ENCODE measurements around the gene KIAA1755.

The KIAA1755 gene

DNA sequence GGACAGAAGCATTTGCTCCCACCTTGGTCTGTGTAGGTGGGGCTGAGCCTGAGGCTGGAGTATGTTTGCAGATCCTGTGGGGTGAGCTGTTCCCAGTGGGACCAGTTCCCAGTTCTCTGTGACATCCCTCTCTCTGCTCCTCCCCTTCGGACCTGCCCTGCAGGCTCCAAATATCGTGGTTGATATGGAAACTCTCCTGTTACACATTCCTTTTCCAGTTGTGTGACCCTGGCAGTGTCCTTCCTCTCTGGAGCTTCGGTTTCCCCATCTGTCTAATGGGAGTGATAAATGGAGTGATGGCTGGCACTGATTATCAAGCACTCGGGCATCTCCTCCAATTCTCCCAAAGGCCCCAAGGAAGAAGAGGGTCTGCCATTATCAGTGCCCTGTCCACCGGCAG is 79.8 kb downstream of the KIAA1755 start:
- DNase-seq (ENCODE audit: low read depth, low spot score), result no peak

DNA sequence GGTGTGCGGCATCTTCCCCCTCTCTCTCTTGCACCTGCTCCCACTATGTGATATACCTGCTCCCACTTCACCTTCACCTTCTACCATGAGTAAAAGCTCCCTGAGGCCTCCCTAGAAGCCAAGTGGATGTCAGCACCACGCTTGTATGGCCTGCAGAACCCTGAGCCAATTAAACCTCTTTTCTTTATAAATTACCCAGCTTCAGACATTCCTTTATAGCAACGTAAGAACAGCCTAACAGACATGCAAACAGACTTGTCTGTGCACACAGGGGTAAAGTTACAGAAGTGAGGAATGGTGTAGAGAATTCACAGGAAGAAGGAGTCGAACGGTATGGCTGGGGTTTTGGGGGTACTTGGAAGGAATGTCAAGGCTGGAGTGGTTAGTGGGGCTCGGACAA is 80.7 kb downstream of the KIAA1755 start:
- no peak for DNase-seq (ENCODE audit: low read depth, low spot score)

GRCh38 chr20:38178581-38178980 is 82.0 kb downstream of the KIAA1755 start:
- no peak for DNase-seq (ENCODE audit: low read depth, low spot score)

GRCh38 chr20:38178065-38178491 is 82.5 kb downstream of the KIAA1755 start:
- no peak for DNase-seq (ENCODE audit: low read depth, low spot score)

DNA sequence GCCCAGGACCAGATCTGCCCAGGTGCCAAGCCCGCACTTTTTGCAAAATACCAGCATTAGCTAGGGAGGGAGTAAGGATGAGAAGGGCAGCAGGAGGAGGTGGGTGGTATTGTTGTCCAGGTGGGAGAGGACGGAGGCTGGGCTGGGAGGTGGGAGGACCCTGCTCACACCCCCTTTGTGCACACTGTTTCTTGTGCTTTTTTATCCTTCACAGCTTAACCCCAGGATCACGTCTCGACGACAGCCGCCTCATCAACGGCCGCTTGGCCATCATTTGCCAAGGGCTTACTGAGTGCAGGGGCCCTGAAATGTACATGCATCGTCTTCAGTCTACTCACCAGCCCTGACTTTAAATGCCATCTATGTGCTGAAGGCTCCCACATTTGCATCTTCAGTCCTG is 83.3 kb downstream of the KIAA1755 start:
- no peak for DNase-seq (ENCODE audit: low read depth, low spot score)

DNA sequence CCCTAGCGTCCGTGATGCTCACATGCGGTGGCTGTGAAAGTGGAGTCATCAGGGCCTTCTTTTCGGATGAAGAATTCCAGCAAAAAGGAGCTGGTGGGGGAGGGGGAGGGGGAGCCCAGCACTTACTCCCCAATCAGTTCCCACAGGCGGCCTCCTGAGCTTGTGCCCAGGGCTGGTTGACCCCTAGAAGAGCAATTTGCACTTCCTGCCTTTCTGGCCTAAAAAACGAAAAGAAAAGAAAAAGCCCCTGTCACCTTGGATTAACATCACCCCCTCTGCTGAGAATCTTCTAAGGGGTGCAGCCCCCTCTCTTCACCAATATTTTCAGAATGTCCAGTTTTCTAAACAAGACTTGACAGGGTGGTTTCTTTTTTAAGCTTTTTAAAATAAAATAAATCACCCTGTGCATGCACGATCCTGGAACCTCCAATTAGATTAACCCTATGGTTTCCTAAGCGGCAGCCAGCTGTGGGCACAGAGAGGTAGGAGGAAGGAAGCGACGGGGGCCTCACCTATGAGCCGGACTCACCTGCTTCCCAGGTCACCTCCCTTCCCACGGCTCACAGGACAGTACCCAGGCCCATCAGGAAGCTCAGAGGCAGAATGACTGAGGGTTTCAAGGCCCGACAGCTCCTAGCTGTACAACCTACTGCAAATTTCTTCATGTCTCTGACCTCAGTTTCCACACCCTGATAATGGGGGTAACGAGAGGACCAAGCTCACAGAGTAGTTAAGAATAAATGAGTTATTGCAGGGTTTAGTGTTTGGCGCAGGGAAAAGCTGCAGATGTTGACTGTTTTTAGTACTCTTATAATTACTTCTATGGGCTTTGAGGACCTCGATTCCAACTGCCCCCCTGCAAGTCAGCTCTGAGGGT is 85.0 kb downstream of the KIAA1755 start:
- no peak for DNase-seq (ENCODE audit: low read depth, low spot score)

DNA sequence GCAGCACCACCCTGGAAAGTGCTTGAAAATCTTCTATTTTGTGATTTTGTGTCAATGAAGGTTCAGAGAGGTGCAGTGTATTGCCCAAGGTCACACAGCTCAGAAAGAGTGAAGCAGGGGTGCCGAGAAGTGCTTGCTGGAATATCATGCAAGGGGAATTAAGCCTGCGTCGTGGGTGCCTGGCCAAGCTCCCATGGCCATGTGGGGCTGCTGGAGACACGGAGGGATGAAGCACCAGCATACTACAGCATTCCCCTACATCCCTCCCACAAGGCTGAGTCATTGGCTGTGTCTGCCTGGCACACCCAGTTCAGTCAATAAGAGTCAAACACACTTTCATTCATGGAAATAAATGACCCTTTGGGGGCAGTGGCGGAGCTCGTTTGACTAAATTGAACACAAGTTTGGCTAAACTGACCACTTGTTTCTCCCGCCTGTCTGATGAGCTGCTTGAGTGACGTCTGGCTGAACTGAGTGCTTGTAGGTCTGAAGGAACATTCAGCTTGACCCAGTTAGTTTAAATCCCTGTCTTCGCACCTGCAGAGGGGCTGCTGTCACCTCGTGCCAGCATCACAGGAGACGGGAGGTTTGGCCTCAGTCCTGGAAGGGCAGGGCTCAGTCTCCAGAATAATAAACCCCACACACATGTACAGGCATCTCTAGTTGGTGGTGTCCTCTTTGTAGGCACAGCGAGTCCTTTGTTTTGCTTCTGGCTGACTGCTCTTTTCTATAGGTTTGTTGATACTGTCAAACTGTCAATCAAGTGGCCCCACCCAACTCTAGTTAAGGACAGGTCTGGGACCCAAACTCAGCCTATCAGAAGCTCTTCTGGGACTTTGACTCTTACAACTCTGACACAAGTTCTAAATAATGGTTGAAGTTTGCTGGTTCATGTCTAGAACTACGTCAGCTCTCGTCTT is 87.0 kb downstream of the KIAA1755 start:
- no peak for DNase-seq (ENCODE audit: low read depth, low spot score)

- no peak for DNase-seq (ENCODE audit: low read depth, low spot score)
These were observed 88.1 kb downstream of the KIAA1755 start for GRCh38 chr20:38172408-38172807.

- no peak for DNase-seq (ENCODE audit: low read depth, low spot score)
These were observed 88.9 kb downstream of the KIAA1755 start for GRCh38 chr20:38171675-38172043.

GRCh38 chr20:38170826-38171674 is 89.5 kb downstream of the KIAA1755 start:
- DNase-seq (ENCODE audit: low read depth, low spot score), result no peak

GRCh38 chr20:38170219-38170825 is 90.2 kb downstream of the KIAA1755 start:
- no peak for DNase-seq (ENCODE audit: low read depth, low spot score)

- DNase-seq (ENCODE audit: low read depth, low spot score), result no peak
These were observed 90.8 kb downstream of the KIAA1755 start for GRCh38 chr20:38169636-38170193.

GRCh38 chr20:38168791-38169589 is 91.5 kb downstream of the KIAA1755 start:
- DNase-seq (ENCODE audit: low read depth, low spot score), result no peak

- no peak for DNase-seq (ENCODE audit: low read depth, low spot score)
These were observed 92.4 kb downstream of the KIAA1755 start for GRCh38 chr20:38167851-38168760.

GRCh38 chr20:38167328-38167850 is 93.1 kb downstream of the KIAA1755 start:
- DNase-seq (ENCODE audit: low read depth, low spot score), result no peak

DNA sequence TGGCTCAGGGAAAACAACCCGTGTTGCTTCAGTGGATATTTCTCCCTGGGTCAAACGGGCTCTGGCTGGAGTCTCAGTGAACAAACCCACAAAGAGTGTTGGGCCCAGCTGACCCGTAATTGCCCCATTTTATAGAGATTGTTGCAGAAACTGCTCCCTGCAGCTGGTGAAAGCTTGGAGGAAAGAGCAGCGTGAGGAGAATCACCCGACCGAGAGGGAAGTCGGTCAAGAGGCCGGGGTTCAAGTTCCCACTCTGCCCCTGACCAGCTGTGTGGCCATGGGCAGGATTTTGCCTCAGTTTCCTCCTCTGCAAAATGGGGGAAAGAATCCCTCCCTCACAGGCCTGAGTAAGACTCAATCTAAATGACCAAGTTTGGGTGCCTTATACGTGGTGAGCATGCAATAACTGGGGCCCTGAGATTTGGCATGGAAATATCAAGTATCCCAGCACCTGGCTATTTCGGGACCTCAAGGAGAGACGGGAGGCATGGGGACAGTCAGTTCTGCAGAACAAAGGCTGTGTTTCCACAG is 93.8 kb downstream of the KIAA1755 start:
- DNase-seq (ENCODE audit: low read depth, low spot score), result no peak

DNA sequence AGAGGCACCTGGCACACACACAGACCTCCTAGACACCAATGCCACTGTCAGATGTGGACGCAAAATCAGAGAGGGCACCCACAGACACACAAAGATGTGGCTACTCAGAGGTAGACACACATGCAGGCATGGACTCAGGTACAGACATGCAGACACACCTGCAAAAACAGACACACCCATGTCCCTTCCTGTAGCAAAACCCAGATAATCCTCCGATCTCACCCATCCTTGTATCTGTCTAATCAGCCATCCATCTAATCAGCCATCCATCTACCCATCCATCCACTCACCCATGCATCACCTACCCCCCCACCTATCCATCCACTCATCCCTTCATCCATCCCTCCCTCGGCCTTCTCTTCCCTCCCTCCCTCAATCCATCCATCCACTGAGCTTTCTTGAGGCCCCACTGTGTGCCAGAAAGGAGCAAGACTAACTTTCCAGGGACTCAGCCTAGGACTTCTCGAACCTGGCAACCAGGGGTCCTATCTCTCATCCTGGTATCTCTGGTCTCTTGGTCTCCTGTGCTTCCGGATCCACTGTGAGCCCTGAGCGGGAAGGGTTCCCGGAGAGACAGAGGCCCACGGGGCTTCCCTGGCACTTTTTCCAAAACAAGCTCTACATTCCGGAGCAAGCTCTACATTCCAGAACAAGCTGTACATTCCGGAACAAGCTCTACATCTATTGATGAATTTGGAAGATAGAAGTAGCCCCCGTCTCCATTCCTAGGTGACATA is 94.4 kb downstream of the KIAA1755 start:
- DNase-seq (ENCODE audit: low read depth, low spot score), result no peak
